Left lung (tissue), 10 donors: ENCODE data around the gene SORBS1. TPM values are rescaled to one million over a fixed set of nuclear protein-coding genes. Genes with fewer than 3 reads are reported as not detected.

Experiments used
- ATAC-seq: fragments of 200-7000 bp; cut with Tn5 transposase; one replicate; pipeline ENCODE4 v1.9.1; 2020; ENCODE audit warnings: moderate library complexity
- DNase-seq, 4 donors: peaks; one replicate each; pipeline ENCODE4 v3.0.0-alpha.2; 2013 to 2020
- H3K27ac ChIP-seq, 2 donors: fragments of 200-600 bp; sonication (generic) in 1 of 2; one replicate each; pipeline versions ENCODE4 v1.5.0 to v1.8.0; 2020 to 2021
- H3K27me3 ChIP-seq, 2 donors: fragments of 200-600 bp; sonication (generic) in 1 of 2; one replicate each; pipeline versions ENCODE4 v1.5.0 to v1.8.0; 2020 to 2021
- H3K36me3 ChIP-seq, 2 donors: fragments of 200-600 bp; sonication (generic) in 1 of 2; one replicate each; pipeline versions ENCODE4 v1.5.0 to v1.8.0; 2020 to 2021
- H3K4me1 ChIP-seq, 2 donors: fragments of 200-600 bp; one replicate each; pipeline ENCODE4 v1.8.0; 2021
- H3K4me3 ChIP-seq, 2 donors: fragments of 200-600 bp; sonication (generic) in 1 of 2; one replicate each; pipeline versions ENCODE4 v1.5.0 to v1.8.0; 2020 to 2021; ENCODE audit warnings: mild to moderate bottlenecking in 1 of 2
- H3K9me3 ChIP-seq, 2 donors: fragments of 200-600 bp; sonication (generic) in 1 of 2; one replicate each; pipeline versions ENCODE4 v1.5.0 to v1.8.0; 2020 to 2021
- CTCF ChIP-seq, 2 donors: fragments of 200-600 bp; sonication (generic) in 1 of 2; IDR thresholded peaks; one replicate each; pipeline versions ENCODE4 v1.5.0 to v1.8.0; 2021; ENCODE audit warnings: antibody characterized with exemption in 2 of 2
- intact Hi-C, 2 donors: fragments of 100-400 bp; cut with DNase I; formaldehyde crosslinking; loops; one replicate each; pipeline versions ENCODE4 v1.11.2 to v1.14.2; 2022
- polyA plus RNA-seq, 6 donors: library from polyadenylated mRNA; unstranded; fragments of 120-200 nt; gene quantifications; one replicate each; pipeline ENCODE4 v1.2.1, GENCODE V29; 2013; ENCODE audit not compliant: insufficient read length in 6 of 6
- total RNA-seq, 2 donors: library from RNA; stranded (reverse); fragmentation: NEBNext Ultra II Directional; extraction: Animal tissue kit (Norgen Biotek cat#: 25700); gene quantifications; one replicate each; pipeline ENCODE4 v1.2.1, GENCODE V29; 2021
- donor health status: DM: no; HTN: yes; CAD: no.
- donor health status: DM: no; HTN: no; CAD: no.

The SORBS1 gene
- total and polyA plus RNA-seq, 8 donors = 23.3 to 52.7 (median 36.4) TPM

- H3K4me3 ChIP-seq = no peak overlapping the region
- no peak for ATAC-seq
- H3K27ac ChIP-seq = peak overlapping the region in 1 of 2 donors; percentile 48
- no peaks in the 10 kb centered on the region for H3K36me3 ChIP-seq
- H3K9me3 ChIP-seq = no peaks in the 10 kb centered on the region
- intact Hi-C loops = no loop called here
- peaks cover 0 to 6% of the 10 kb centered on the region in 2 donors for H3K4me1 ChIP-seq
- no peak for DNase-seq
- TF ChIP-seq CTCF (IDR thresholded peaks at IDR 0.05) = no peak
- H3K27me3 ChIP-seq = no peaks in the 10 kb centered on the region
Observed at GRCh38 chr10:95508730-95509129, 52.4 kb downstream of the SORBS1 start.

- Histone ChIP-seq H3K4me1 (peaks cover 3 to 5% of the 10 kb centered on the region in 2 donors), H3K4me3 (no peak overlapping the region), H3K27me3 (no peaks in the 10 kb centered on the region), H3K36me3 (no peaks in the 10 kb centered on the region), H3K9me3 (no peaks in the 10 kb centered on the region), H3K27ac (no peak overlapping the region)
- TF ChIP-seq CTCF (IDR thresholded peaks at IDR 0.05) = no peak
- DNase-seq (no peak), ATAC-seq (peak; percentile 18)
- intact Hi-C loops = no loop called here
Observed at GRCh38 chr10:95506056-95506737, 55.0 kb downstream of the SORBS1 start.

GRCh38 chr10:95505641-95506040, 55.5 kb downstream of the SORBS1 start:
- ATAC-seq (peak; percentile 5), DNase-seq (no peak)
- intact Hi-C loops = no loop called here
- Histone ChIP-seq H3K27ac (no peak overlapping the region), H3K4me3 (no peak overlapping the region), H3K27me3 (no peaks in the 10 kb centered on the region), H3K36me3 (no peaks in the 10 kb centered on the region), H3K9me3 (no peaks in the 10 kb centered on the region), H3K4me1 (peaks cover 3 to 5% of the 10 kb centered on the region in 2 donors)
- TF ChIP-seq CTCF (IDR thresholded peaks at IDR 0.05) = no peak

- intact Hi-C loops = no loop called here
- Histone ChIP-seq H3K4me1 (peaks cover 3 to 5% of the 10 kb centered on the region in 2 donors), H3K27ac (no peak overlapping the region), H3K27me3 (no peaks in the 10 kb centered on the region), H3K4me3 (no peak overlapping the region), H3K9me3 (no peaks in the 10 kb centered on the region), H3K36me3 (no peaks in the 10 kb centered on the region)
- no peak for DNase-seq
- no peak for TF ChIP-seq CTCF (IDR thresholded peaks at IDR 0.05)
- ATAC-seq = peak; percentile 20
Observed at GRCh38 chr10:95505084-95505610, 56.0 kb downstream of the SORBS1 start.

GRCh38 chr10:95504246-95504691, 56.9 kb downstream of the SORBS1 start:
- Histone ChIP-seq H3K4me1 (peaks cover 3 to 5% of the 10 kb centered on the region in 2 donors), H3K27ac (no peak overlapping the region), H3K9me3 (no peaks in the 10 kb centered on the region), H3K4me3 (no peak overlapping the region), H3K27me3 (no peaks in the 10 kb centered on the region), H3K36me3 (no peaks in the 10 kb centered on the region)
- no peak for DNase-seq
- TF ChIP-seq CTCF (IDR thresholded peaks at IDR 0.05) = no peak
- intact Hi-C loops = no loop called here
- ATAC-seq = no peak
